ENCODE data around the gene TMCC1.

The TMCC1 gene

DNA sequence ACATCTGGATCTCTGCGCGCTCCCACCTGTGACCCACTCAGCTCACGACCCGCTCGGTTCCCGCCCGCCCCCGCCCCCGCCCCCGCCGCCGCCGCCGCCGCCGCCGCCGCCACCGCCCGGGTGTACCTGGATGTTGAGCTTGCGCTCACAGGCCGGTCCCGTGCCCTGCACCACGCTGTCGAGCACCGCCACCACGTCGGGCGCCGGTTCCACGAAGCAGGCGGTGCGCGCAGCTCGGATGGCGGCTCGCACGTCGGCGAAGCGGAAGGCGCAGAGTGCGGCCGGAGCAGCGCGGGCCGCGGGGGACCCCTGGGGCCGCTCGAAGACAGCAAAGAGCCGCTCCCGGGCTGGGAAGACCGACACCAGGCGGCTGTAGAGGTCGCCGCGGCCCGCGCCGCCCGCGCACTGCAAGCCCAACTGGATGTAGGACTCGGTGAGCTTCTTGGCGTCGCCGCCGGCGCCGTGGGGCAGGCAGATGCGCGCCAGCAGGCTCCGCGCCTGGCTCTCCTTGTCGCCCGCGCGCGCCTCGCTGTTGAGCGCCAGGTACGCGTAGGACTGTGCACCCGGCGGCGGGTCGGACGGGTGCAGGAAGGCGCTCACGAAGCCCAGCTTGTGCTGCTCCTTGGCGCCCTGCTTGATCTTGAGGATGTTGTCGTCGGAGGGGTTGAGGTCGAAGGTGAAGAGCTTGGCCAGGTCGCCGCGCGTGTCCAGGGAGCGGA, 288.1 kb downstream of the TMCC1 start:
- DNase-seq (peak; percentile 18), ATAC-seq (replicated peaks) (peak; percentile 35 to 38)
- Mint-ChIP-seq H3K9me3 (no peaks in the 10 kb centered on the region), H3K4me1 (peaks cover 12 to 20% of the 10 kb centered on the region in 2 donors), H3K27me3 (peaks cover 41 to 46% of the 10 kb centered on the region in 2 donors), H3K27ac (peak overlapping the region; percentile 89), H3K4me3 (peak overlapping the region; percentile 89 to 93), H3K36me3 (peaks cover 2 to 9% of the 10 kb centered on the region in 2 donors)

DNA sequence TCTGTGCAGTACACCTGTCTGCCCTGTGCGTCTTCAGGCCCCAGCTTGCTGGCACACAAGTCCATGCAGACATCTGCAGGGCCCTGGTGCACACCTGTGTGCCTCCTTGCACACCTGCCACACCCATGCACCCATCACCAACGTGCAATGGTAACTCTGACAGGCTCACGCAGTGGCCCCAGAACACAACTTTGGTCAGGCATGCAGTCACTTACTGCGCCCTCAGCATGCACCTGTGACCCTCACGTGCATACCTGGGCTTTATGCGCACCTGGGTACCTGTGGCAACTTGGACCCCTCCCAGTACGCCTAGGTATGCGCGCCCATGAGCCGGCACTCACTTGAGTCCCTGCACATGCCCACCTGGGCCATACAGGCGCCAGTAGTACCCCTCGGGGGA, 288.7 kb downstream of the TMCC1 start:
- Mint-ChIP-seq H3K27me3 (peaks cover 41 to 46% of the 10 kb centered on the region in 2 donors), H3K27ac (no peak overlapping the region), H3K36me3 (peaks cover 2 to 9% of the 10 kb centered on the region in 2 donors), H3K9me3 (no peaks in the 10 kb centered on the region), H3K4me3 (no peak overlapping the region), H3K4me1 (peaks cover 12 to 21% of the 10 kb centered on the region in 2 donors)
- no peak for DNase-seq
- ATAC-seq (replicated peaks): no peak

DNA sequence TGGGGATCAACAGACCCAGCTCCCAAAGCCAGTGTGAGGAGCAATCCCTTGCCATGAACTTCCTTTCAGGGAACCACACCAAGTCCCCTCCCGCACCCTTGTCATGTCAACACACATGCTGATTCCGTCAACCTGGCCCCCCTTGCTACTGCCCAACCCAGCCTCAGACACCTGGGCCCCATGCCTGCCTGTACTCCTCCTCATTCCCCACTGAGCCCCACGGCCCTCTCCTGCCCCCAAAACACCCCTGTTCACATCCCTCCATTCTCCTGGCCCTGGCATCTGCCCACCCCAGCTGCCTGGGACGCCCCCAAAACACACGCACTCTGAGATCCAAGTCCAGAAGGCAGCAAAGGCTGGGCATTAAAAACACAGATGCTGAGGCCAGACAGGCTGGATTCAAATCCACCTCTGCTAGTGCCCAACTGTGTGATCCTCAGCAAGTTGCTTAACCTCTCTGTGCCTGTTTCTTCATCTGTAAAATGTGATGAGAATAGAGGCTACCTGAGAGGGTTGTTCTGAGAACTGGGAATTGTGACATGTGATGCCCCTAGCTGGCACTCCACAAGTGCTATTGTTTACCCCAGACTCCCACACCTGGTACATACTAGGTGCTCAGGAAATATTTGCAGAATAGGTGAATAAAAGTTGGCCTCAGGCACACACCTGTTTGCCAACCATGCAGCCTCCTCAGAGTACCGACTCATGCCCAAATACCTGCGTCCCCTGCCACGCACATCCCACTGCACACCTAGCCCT, 289.3 kb downstream of the TMCC1 start:
- Mint-ChIP-seq H3K4me1 (peaks cover 15 to 26% of the 10 kb centered on the region in 2 donors), H3K9me3 (no peaks in the 10 kb centered on the region), H3K27ac (no peak overlapping the region), H3K27me3 (peaks cover 41 to 46% of the 10 kb centered on the region in 2 donors), H3K4me3 (no peak overlapping the region), H3K36me3 (peaks cover 2 to 9% of the 10 kb centered on the region in 2 donors)
- DNase-seq: no peak
- ATAC-seq (replicated peaks): no peak

DNA sequence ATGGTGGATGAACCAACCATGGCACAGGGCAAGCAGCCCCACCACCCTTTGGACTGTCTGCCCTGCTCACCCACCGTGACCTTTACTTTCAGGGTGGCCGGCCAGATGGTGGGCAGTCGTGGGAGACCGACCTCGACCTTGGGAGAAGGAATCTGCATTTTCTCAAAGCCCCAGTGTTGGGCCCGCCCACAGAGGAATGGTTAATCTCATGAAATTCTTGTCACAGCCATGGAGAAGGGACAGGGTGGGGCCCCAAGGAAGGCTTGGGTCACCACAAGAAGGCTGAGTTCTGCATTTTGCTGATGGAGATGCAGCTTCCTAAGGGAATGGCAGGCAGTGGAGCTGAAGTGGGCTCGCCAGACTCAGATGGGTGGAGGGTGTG, 290.0 kb downstream of the TMCC1 start:
- H3K9me3 Mint-ChIP-seq: no peaks in the 10 kb centered on the region
- no peak overlapping the region for H3K4me3 Mint-ChIP-seq
- peaks cover 2 to 9% of the 10 kb centered on the region in 2 donors for H3K36me3 Mint-ChIP-seq
- H3K27me3 Mint-ChIP-seq: peaks cover 39 to 41% of the 10 kb centered on the region in 2 donors
- ATAC-seq (replicated peaks) (no peak), DNase-seq (no peak)
- no peak overlapping the region for H3K27ac Mint-ChIP-seq
- H3K4me1 Mint-ChIP-seq: peaks cover 15 to 26% of the 10 kb centered on the region in 2 donors

DNA sequence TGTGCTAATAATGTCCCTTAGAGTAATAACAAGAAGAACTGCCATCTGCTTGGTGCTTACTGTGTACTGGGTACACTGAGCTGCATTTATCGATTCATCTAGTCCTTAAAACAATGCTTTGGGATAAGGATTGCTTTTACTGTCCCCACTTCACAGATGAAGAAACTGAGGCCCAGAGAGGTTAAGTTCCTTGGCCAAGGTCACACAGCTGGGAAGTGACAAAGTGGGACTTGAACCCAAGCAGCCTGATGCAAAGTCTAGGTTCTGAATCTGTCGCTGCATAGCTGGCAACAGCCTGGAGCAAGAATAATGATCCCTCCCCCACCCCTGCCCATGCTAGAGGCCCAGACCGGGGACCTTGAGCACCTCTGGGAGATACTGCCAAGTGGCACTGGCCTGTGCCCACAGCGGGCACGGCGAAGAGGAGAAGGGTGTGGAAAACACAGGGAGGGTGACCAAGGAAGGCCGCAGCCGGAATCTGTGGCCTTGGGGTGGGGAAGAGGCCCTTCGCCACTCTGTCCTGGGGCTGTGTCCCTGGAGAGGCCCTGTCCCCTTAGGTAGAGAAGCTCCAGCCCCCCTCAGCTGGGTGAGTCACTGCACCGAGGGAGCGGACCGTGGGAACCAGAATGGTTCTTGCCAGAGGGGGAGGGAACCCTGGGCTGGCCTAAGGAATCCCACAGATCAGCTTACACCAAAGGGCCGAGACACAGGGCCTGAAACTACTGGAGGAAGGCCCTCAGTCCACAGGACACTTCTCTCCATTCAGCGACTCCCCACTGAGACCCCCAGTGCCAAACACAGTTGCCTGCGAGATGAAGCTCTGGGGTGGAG, 290.6 kb downstream of the TMCC1 start:
- ATAC-seq (replicated peaks) (no peak), DNase-seq (no peak)
- H3K27me3 Mint-ChIP-seq: peaks cover 40 to 42% of the 10 kb centered on the region in 2 donors
- H3K9me3 Mint-ChIP-seq: no peaks in the 10 kb centered on the region
- H3K4me3 Mint-ChIP-seq: no peak overlapping the region
- no peak overlapping the region for H3K27ac Mint-ChIP-seq
- H3K36me3 Mint-ChIP-seq: peaks cover 2 to 9% of the 10 kb centered on the region in 2 donors
- H3K4me1 Mint-ChIP-seq: peaks cover 15 to 26% of the 10 kb centered on the region in 2 donors

DNA sequence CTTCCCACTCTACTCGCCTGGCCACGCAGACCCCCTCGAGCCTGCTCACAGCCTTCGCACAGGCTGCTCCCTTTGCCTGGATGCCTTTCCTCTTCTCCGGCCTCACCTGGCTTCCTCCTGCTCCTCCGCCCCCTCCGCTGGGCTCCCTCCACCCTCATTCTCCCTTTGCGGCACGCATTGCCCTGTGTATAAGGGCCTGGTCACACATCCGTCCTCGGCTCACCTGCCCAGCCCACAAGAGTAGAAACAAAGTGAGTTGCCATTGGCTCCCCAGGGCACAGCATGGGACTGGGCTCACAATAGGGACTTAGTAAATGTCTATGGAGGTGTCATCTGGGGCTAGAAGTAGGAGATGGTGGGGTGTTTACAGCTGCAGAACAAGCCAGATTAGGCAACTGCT, 291.2 kb downstream of the TMCC1 start:
- peaks cover 14 to 24% of the 10 kb centered on the region in 2 donors for H3K4me1 Mint-ChIP-seq

DNA sequence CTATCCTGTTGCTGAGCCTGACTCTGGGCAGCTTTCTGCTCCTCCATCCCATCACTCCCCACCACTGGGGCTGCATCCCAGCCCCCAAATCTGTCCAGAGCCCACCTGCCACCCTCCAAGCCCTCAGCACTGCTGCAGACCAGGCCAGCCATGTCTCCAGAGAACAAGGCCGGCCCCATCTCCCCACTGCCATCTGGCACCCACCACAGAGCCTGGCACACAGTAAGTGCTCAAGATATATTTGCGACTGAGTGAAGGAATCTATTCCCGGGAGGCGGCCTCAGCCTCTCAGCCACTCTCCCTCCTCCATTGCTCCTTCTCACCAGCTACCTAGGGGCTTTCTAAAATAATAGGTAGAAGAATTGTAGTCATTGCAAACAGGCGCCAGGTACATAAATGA, 291.8 kb downstream of the TMCC1 start:
- ATAC-seq (replicated peaks): no peak
- Mint-ChIP-seq H3K36me3 (peaks cover 0 to 3% of the 10 kb centered on the region in 2 donors), H3K4me3 (no peak overlapping the region), H3K4me1 (peaks cover 9 to 18% of the 10 kb centered on the region in 2 donors), H3K27me3 (peaks cover 30 to 35% of the 10 kb centered on the region in 2 donors), H3K9me3 (no peaks in the 10 kb centered on the region), H3K27ac (no peak overlapping the region)
- DNase-seq: no peak

More for the DNA sequence above, 291.2 kb downstream of the TMCC1 start:
- H3K4me3 Mint-ChIP-seq: no peak overlapping the region
- H3K9me3 Mint-ChIP-seq: no peaks in the 10 kb centered on the region
- ATAC-seq (replicated peaks) (no peak), DNase-seq (no peak)
- H3K27me3 Mint-ChIP-seq: peaks cover 36 to 41% of the 10 kb centered on the region in 2 donors
- H3K27ac Mint-ChIP-seq: no peak overlapping the region
- peaks cover 2 to 8% of the 10 kb centered on the region in 2 donors for H3K36me3 Mint-ChIP-seq

DNA sequence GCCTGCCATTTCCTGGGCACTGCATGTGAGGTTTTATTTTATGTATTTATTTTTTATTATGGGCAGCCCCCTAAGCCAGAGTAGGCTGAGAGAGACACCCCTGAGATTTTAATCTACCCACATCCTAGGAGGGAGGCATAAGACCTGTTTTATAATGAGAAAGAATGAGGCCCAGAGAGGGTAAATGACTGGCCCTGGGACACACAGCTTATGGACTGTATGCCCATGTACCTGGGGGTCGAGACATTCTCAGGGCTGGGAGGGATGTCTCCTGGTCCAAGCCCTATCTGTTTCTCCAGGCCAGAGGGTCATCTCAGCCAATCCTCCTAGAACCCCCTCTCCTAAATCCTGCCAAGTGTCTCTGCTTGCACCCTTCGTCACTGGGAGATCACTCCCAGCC, 293.2 kb downstream of the TMCC1 start:
- H3K36me3 Mint-ChIP-seq: no peaks in the 10 kb centered on the region
- H3K27ac Mint-ChIP-seq: no peak overlapping the region
- no peak overlapping the region for H3K4me3 Mint-ChIP-seq
- ATAC-seq (replicated peaks): no peak
- no peak for DNase-seq
- H3K4me1 Mint-ChIP-seq: peaks cover 5 to 11% of the 10 kb centered on the region in 2 donors
- no peaks in the 10 kb centered on the region for H3K9me3 Mint-ChIP-seq
- peaks cover 25 to 26% of the 10 kb centered on the region in 2 donors for H3K27me3 Mint-ChIP-seq

DNA sequence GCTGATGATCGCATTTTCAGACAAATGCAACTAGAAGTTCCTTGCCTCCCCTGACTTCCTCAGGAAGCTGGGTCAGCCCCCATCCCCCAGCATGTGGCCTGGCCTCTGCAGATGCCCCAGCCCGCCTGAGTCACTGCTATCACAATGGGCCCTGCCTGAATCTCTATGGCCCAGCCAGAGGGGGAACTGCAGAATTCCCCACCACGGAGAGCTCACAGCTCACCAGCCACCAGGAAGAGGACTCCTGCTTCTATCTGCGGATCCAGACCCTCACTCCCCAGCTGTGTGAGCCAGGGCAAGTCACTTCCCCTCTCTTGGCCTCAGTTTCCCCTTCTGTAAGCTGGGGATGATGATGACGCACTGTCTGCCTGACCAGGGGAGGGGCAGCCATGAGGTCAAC, 293.9 kb downstream of the TMCC1 start:
- Mint-ChIP-seq H3K4me1 (peaks cover 5 to 11% of the 10 kb centered on the region in 2 donors), H3K27ac (no peak overlapping the region), H3K9me3 (no peaks in the 10 kb centered on the region), H3K36me3 (no peaks in the 10 kb centered on the region), H3K27me3 (peaks cover 26 to 30% of the 10 kb centered on the region in 2 donors), H3K4me3 (no peak overlapping the region)
- ATAC-seq (replicated peaks) (no peak), DNase-seq (no peak)

DNA sequence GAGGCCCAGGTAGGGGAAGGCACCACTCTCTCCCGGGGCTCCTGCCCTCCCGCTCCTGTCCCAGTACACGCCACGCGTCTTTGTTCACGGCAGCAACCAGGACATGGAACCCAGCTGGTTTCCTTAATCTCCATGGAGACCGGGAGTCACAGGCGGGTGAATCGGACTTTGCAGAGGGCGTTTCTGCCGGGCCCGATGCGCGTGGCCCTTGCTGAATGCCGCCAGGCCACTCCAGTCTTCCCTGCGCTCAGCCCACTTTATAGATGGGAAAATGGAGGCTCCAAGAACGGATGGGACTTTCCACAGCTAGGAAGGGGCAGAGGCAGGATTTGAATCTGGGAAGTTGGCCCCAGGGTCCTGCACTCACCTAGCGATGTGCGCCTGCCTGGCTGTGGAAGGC, 294.4 kb downstream of the TMCC1 start:
- Mint-ChIP-seq H3K4me1 (peaks cover 6 to 13% of the 10 kb centered on the region in 2 donors), H3K9me3 (no peaks in the 10 kb centered on the region)

DNA sequence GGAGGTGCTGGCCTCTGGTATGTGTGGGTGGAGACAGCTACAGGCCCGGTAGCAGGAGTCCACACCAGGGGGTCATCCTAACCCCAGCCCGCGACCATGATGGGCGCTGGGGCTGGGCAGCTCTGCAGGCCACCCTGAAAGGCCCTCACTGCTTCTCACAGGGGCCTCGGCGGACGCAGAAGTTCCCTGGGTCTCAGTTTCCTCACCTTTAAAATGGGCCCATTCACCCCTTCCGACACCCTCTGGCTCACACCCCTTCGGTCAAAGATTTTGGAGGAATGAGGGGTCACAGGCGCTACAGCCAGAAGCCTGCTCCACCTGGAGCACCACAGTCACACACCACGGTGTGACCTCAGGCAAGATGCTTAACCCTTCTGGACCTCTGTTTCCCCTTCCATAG, 295.0 kb downstream of the TMCC1 start:
- Mint-ChIP-seq H3K9me3 (no peaks in the 10 kb centered on the region), H3K27ac (no peak overlapping the region), H3K4me1 (peaks cover 9 to 19% of the 10 kb centered on the region in 2 donors), H3K4me3 (no peak overlapping the region), H3K27me3 (peaks cover 26 to 27% of the 10 kb centered on the region in 2 donors), H3K36me3 (no peaks in the 10 kb centered on the region)
- ATAC-seq (replicated peaks) (no peak), DNase-seq (no peak)

More for the DNA sequence above, 294.4 kb downstream of the TMCC1 start:
- no peak overlapping the region for H3K4me3 Mint-ChIP-seq
- DNase-seq (no peak), ATAC-seq (replicated peaks) (no peak)
- no peaks in the 10 kb centered on the region for H3K36me3 Mint-ChIP-seq
- H3K27me3 Mint-ChIP-seq: peaks cover 25 to 27% of the 10 kb centered on the region in 2 donors
- H3K27ac Mint-ChIP-seq: no peak overlapping the region

DNA sequence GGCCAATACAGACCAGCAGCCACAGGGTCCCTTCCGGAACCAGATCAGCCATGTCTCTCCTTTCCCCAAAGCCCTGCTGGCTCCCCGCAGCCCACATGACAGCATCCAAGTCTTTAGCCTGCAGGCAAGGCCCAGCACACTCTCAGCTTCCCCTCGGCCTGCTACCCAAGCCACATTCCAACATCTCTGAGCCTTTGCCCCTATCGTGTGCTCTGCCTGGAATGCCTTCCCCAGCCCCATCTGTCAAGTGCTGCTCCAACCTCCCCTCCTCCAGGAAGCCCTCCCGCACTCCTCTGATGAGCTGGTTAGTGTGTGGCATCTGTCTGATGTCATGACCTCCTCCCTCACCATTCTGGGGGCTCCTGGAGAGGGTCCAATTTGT, 295.5 kb downstream of the TMCC1 start:
- ATAC-seq (replicated peaks): no peak
- Mint-ChIP-seq H3K9me3 (no peaks in the 10 kb centered on the region), H3K27ac (no peak overlapping the region), H3K27me3 (peaks cover 30 to 31% of the 10 kb centered on the region in 2 donors), H3K36me3 (no peaks in the 10 kb centered on the region), H3K4me1 (peaks cover 14 to 24% of the 10 kb centered on the region in 2 donors), H3K4me3 (no peak overlapping the region)
- DNase-seq: no peak
